Measurements from ENCODE around the gene IQGAP3.

Gene IQGAP3

DNA sequence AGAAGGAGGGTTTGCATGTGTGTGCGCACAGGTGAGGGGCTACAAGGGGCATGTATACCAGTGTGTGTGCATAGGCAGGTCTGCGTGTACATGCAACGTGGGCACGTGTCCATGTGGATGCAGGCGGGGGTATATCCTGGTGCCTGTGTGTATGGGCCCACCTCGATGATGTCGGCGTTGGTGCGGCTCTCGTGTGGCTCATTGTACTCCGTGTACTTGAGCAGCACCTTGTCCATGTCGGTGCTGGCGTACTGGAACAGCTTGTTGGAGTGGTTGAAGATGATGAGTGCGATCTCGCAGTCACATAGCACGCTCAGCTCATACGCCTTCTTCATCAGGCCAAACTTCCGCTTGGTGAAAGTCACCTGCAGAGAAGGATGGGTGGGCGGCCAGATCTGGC, 90.1 kb downstream of the IQGAP3 start:
- DNase-seq (ENCODE audit: low read depth, low spot score), result no peak

- no peak for DNase-seq (ENCODE audit: low read depth, low spot score)
These were observed 90.8 kb downstream of the IQGAP3 start for GRCh38 chr1:156481527-156481926.

DNA sequence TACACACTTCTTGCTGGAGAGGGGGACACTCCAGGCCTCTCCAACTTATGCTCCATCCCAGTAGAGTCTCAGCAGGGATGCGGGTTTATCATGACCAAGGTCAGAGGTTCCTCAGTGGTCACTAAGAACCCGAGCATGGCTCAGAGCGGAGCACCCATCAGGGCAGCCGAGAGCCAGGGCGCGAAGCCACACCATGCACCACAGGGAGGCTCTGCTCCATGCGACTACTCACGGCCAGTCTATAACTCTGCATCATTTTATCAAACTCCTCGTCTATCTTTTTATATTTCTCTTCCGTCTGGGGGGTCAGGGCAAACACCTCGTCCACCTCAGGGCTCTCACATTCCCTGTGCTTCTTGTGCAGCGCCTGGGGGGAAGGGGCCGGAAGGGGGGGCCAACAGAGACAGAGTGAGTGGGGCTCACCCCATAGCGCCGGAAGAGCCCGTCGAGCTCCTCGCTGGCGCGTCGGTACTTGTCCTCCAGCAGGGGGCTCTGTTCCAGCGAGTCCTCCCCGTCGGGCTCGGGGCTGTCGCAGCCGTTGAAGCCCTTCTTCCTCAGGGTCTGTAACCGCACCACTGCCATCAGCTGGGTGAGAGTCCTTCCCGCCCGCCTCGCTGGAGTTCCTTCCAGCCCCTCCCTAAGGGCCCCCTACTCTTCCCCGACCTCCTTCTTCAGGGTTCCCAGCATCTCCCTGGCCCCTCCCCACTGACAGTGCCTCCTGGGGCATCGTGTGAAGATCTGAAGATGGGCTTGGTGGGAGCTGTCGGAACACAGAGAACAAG, 91.8 kb downstream of the IQGAP3 start:
- no peak for DNase-seq (ENCODE audit: low read depth, low spot score)

GRCh38 chr1:156480016-156480370, 92.4 kb downstream of the IQGAP3 start:
- DNase-seq (ENCODE audit: low read depth, low spot score), result no peak

DNA sequence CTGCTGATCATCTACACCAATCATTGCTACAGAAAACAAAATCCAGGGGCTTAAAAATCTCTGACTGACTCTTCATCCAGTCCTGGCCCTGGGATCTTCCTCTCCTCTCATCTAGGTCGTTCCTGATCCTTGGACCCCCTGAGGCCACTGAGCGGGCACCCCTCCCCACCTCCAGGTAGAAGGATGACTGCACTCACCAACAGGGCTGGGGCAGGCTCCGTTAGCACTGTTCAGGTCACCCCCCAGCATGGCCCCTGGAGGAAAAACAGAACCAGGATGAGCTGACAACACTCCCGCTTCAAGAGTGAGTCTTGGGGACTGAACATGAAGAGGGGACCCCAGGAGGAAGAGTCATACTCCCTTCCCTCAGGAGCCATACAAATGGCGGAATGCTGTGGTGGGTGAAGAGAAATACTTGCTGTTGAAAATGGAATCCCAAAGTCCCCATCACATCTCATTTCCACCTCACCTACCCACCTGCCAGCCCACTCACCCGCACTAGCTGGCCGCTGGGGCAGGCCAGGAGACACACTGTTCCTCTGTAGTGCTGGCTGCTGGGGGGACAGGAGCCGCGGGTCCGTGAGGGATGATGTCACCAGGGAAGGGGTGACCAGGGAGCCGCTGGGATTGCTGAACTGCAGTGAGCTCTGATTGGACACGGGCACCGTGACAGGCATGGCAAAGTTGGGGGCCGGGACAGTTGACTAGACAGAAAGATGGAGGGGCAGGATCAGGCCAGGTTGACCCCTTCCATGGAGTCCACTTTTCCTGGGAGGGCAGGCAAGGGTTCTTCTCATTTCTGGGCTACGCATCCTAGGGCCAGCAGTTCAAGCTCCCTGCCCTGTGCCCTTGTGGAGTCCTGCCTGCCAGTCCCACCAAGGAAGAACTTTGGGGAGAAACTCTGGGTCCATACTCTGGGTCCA, 93.0 kb downstream of the IQGAP3 start:
- no peak for DNase-seq (ENCODE audit: low read depth, low spot score)

DNA sequence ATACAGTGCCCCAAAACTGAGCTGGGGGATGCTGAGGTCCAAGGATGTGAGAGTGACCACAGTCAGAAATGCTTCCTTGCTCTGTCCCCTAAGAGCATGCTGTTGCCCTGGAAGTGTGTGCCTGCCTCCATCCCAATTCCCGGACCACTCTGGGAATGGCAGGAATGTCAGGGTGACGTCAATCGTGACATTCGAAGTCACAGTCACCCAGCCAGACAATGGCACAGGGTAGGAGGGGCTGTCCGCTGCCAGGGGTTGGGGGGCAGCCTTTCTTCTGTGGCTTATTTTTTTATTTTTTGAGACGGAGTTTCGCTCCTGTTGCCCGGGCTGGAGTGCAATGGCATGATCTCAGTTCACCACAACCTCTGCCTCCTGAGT, 94.1 kb downstream of the IQGAP3 start:
- DNase-seq (ENCODE audit: low read depth, low spot score), result no peak

GRCh38 chr1:156477526-156478249, 94.7 kb downstream of the IQGAP3 start:
- DNase-seq (ENCODE audit: low read depth, low spot score), result no peak

DNA sequence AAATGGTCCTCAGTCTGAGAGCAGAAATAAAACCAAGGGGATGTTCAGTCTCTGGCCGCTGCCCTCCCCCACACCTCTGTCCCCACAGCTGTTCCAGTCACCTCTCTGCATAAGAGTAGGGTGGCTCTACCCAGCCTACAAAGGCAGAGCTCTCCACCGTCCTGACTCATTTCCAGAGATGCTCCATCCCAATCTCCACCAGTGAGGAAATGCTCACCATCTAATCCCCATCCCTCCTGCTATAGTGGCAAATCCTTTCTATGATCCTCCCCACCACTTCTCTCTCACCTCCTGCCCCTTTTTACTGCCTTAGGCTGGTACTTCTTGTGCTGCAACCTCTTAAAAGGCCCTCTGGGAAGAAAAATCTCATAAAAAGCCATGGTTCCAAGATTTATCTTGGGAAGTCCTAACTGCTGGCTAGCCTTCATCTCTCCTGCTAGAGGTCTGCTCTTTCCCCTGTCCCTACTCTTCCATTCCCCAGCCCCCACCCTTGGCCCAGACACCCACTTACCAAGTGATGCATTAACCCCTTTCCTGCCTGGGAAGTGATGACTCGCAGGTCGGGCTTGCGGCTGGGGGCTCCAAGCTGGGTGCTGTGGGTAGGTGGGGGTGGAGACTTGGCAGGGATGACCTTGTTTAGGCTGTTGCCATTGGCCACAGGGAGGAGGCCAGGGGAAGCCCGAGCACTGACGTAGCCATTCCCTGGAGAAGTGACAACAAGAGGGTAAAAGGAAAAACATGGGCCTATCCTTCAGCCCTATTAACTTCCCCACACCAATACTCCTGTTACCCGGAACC, 95.7 kb downstream of the IQGAP3 start:
- no peak for DNase-seq (ENCODE audit: low read depth, low spot score)

DNA sequence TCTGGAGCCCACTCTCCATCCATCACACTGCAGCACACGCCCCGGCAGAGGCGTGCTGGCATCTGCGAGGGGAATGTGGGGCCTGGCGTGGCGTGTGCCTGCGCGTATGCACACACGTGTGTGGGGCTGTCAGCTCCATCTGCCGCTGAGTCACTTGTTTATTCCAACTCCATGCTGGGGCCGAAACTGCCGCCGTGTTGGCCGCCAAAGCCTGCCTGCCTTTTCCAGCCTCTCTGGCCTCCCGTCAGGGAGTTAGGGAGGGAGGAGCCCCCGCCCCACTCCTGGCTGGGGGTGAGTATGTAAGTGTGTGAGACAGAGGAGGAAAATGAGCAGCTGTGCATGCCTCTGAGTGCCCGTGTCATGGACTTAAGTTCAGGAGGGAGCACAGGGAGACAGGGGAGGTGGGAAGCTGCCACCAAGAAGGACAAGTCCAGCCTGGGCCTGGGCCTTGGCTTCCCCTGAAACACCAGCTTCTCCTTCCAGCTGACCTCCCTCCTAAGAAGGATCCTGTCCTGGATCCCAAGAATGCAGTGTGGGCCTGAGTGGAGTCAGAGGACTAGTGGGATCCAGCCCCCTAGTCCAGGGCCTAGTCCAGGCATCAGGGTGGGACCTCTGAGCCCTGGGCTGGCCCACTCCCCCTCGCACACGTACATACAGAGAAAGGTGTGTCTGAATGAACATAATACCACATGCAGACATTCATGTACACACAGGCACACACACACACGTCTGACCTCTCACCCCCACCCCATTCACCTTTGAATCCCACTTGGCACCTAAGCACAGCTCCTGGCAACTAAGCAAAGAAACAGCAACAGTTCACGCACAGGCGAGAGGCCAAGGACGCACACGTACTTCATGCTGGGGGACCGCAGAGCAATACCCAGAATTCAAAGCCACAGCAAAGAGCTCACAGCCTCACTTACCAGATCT, 96.5 kb downstream of the IQGAP3 start:
- no peak for DNase-seq (ENCODE audit: low read depth, low spot score)
